Left ventricle myocardium inferior (tissue), 1 donor: ENCODE data around the gene PTPMT1. TPM values are rescaled to one million over a fixed set of nuclear protein-coding genes. Genes with fewer than 3 reads are reported as not detected.
"Not testable (repeated sequence)": the region's sequence is repeated elsewhere in the genome, so short reads cannot be mapped to it uniquely, and the experiment has no call there.

Source experiments
- DNase-seq: peaks from one replicate; pipeline ENCODE4 v3.0.0-alpha.2; 2020
- H3K27ac ChIP-seq: fragments of 200-600 bp; replicated peaks from 2 replicates; pipeline ENCODE4 v1.8.0; 2021
- H3K27me3 ChIP-seq: fragments of 200-600 bp; 2 replicates; pipeline ENCODE4 v1.8.0; 2021; ENCODE audit warnings: low read depth
- H3K36me3 ChIP-seq: fragments of 200-600 bp; 2 replicates; pipeline ENCODE4 v1.8.0; 2021
- H3K4me1 ChIP-seq: fragments of 200-600 bp; 2 replicates; pipeline ENCODE4 v1.8.0; 2021
- H3K4me3 ChIP-seq: fragments of 200-600 bp; 2 replicates; pipeline ENCODE4 v1.8.0; 2021; ENCODE audit warnings: mild to moderate bottlenecking, moderate library complexity
- H3K9me3 ChIP-seq: fragments of 200-600 bp; replicated peaks from 2 replicates; pipeline ENCODE4 v1.8.0; 2021
- CTCF ChIP-seq: fragments of 200-600 bp; IDR thresholded peaks from 2 replicates; pipeline ENCODE4 v1.8.0; 2021; ENCODE audit warnings: antibody characterized with exemption, mild to moderate bottlenecking, borderline replicate concordance
- intact Hi-C: fragments of 100-400 bp; cut with micrococcal nuclease; formaldehyde crosslinking; loops from one replicate; pipeline ENCODE4 v1.11.0; 2022
- total RNA-seq: library from RNA; stranded (reverse); fragmentation: NEBNext Ultra II Directional; extraction: Animal tissue kit (Norgen Biotek cat#: 25700); gene quantifications from one replicate; pipeline ENCODE4 v1.2.1, GENCODE V29; 2021
- donor health status: DM: no; HTN: yes; CAD: no; lungs with severe emphysema.

The PTPMT1 gene
- total RNA-seq, 1 donor from 2014 or later: 23.6 TPM

GRCh38 chr11:47560426-47560825, 5.0 kb upstream of the PTPMT1 start:
- Histone ChIP-seq H3K9me3 (no peaks in the 10 kb centered on the region), H3K27ac (no peak overlapping the region), H3K4me1 (peaks cover 10% of the 10 kb centered on the region), H3K36me3 (no peaks in the 10 kb centered on the region), H3K4me3 (no peak overlapping the region), H3K27me3 (no peaks in the 10 kb centered on the region)
- intact Hi-C loops: no loop called here
- TF ChIP-seq CTCF: no peak
- no peak for DNase-seq

GRCh38 chr11:47562393-47562792, 3.0 kb upstream of the PTPMT1 start:
- peaks cover 24% of the 10 kb centered on the region for H3K4me1 ChIP-seq
- H3K4me3 ChIP-seq, DNase-seq, H3K9me3 ChIP-seq, H3K27ac ChIP-seq, H3K36me3 ChIP-seq, intact Hi-C loops, H3K27me3 ChIP-seq: not testable (repeated sequence)

- peak overlapping the region; percentile 98 for H3K4me3 ChIP-seq
- H3K9me3 ChIP-seq, H3K27me3 ChIP-seq, intact Hi-C loops, DNase-seq, H3K36me3 ChIP-seq, H3K27ac ChIP-seq: not testable (repeated sequence)
- peaks cover 24% of the 10 kb centered on the region for H3K4me1 ChIP-seq
Observed at GRCh38 chr11:47564366-47564765, 1.0 kb upstream of the PTPMT1 start.

- no peak for TF ChIP-seq CTCF
- intact Hi-C loops: no loop called here
- Histone ChIP-seq H3K36me3 (peaks cover 6% of the 10 kb centered on the region), H3K4me3 (peak overlapping the region; percentile 98), H3K27ac (peak overlapping the region; percentile 82), H3K9me3 (no peaks in the 10 kb centered on the region), H3K4me1 (peaks cover 24% of the 10 kb centered on the region), H3K27me3 (no peaks in the 10 kb centered on the region)
- no peak for DNase-seq
Observed at GRCh38 chr11:47564933-47565339, 463 bp upstream of the PTPMT1 start.

- Histone ChIP-seq H3K4me1 (peaks cover 28% of the 10 kb centered on the region), H3K27me3 (no peaks in the 10 kb centered on the region), H3K4me3 (peak overlapping the region; percentile 98), H3K36me3 (peaks cover 15% of the 10 kb centered on the region), H3K27ac (peak overlapping the region; percentile 82), H3K9me3 (no peaks in the 10 kb centered on the region)
- DNase-seq: no peak
- no peak for TF ChIP-seq CTCF
- intact Hi-C loops: no loop called here
Observed at GRCh38 chr11:47566149-47566698, 825 bp downstream of the PTPMT1 start.

GRCh38 chr11:47569646-47570045, 4.2 kb downstream of the PTPMT1 start:
- intact Hi-C loops: no loop called here
- DNase-seq: no peak
- H3K36me3 ChIP-seq: peaks cover 43% of the 10 kb centered on the region

More at GRCh38 chr11:47569646-47570045, 4.2 kb downstream of the PTPMT1 start:
- Histone ChIP-seq H3K27ac (no peak overlapping the region), H3K4me3 (no peak overlapping the region), H3K9me3 (no peaks in the 10 kb centered on the region), H3K27me3 (no peaks in the 10 kb centered on the region), H3K4me1 (peaks cover 54% of the 10 kb centered on the region)
- no peak for TF ChIP-seq CTCF
